ENCODE measurements around the gene KLRF2.

The KLRF2 gene

DNA sequence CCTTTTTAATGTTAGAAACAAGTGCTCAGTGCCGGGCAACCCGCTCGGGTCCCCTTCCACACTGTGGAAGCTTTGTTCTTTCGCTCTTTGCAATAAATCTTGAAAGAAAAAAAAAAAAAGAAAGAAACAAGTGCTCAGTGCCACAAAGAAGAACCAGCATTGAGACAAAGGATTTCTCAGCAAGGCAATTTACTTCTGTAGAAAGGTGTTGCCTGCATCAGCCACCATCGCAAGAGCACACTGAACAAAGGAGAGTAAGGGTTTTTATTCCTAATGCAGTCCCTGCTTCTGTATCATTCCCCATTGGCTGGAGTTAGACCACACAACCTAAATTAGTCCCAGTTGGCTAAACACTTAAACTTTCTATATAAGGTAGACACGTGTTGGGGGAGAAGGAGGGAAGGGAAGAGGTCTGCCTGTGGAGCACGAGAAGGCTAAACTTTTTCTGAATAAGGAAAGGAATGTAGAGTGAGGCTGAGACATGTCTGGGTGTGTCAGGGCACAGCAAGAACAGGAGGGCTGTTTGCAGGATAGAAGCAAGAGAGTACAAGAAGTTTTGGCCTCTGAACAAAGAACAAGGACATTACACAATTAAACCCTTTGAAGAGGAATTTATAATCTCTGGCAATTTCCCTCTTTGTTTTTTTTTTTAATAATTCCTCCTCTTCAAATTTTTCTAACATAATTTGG, 21.4 kb downstream of the KLRF2 start:
- no peak overlapping the region for H3K4me3 ChIP-seq (ENCODE audit: low read depth, low read length)
- DNase-seq (ENCODE audit: low read depth): no peak
- TF ChIP-seq, protein P1, sequence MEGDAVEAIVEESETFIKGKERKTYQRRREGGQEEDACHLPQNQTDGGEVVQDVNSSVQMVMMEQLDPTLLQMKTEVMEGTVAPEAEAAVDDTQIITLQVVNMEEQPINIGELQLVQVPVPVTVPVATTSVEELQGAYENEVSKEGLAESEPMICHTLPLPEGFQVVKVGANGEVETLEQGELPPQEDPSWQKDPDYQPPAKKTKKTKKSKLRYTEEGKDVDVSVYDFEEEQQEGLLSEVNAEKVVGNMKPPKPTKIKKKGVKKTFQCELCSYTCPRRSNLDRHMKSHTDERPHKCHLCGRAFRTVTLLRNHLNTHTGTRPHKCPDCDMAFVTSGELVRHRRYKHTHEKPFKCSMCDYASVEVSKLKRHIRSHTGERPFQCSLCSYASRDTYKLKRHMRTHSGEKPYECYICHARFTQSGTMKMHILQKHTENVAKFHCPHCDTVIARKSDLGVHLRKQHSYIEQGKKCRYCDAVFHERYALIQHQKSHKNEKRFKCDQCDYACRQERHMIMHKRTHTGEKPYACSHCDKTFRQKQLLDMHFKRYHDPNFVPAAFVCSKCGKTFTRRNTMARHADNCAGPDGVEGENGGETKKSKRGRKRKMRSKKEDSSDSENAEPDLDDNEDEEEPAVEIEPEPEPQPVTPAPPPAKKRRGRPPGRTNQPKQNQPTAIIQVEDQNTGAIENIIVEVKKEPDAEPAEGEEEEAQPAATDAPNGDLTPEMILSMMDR (IDR thresholded peaks at IDR 0.05; ENCODE audit: insufficient read depth, low read depth, low read length, missing control alignments): no peak

DNA sequence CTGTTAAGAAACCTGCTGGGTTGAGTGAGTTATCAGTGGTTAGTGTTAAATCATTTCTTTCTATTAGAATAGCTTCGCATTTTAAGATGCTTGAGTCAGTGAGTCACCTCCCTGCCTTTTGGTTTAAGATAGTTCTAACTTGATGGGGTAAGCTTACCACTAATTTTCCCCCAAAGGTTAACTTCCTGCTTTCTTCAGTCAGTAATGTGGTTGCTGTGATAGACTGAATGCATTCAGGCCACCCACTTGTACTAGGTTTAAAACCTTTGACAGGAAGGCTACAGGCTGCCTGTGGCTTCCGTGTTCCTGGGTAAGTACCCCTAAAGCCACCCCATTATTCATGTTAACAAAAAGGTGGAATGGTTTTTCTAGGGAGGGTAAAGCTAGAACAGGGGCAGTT, 25.6 kb downstream of the KLRF2 start:
- H3K4me3 ChIP-seq (ENCODE audit: low read depth, low read length): no peak overlapping the region
- no peak for DNase-seq (ENCODE audit: low read depth)
- TF ChIP-seq, protein P1 (IDR thresholded peaks at IDR 0.05; ENCODE audit: insufficient read depth, low read depth, low read length, missing control alignments): no peak

DNA sequence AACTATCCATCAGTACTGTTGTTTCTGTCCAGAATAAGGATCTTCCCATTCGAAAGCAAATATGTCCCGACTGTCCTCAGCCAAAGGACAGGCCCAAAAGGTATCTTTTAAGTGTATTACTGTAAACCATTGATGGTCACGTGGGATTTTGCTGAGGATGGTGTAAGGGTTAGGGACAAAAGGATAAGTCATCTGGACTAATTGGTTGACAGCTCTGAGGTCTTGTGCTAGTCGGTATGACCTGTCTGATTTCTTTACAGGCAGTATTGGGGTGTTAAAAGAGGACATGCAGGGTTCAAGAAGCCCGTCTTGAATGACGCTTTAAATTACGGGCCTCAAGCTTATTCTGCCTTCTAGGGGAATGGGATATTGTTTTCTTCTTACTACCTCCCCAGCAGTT, 26.5 kb downstream of the KLRF2 start:
- TF ChIP-seq, protein P1 (IDR thresholded peaks at IDR 0.05; ENCODE audit: insufficient read depth, low read depth, low read length, missing control alignments): no peak
- no peak for DNase-seq (ENCODE audit: low read depth)
- no peak overlapping the region for H3K4me3 ChIP-seq (ENCODE audit: low read depth, low read length)

DNA sequence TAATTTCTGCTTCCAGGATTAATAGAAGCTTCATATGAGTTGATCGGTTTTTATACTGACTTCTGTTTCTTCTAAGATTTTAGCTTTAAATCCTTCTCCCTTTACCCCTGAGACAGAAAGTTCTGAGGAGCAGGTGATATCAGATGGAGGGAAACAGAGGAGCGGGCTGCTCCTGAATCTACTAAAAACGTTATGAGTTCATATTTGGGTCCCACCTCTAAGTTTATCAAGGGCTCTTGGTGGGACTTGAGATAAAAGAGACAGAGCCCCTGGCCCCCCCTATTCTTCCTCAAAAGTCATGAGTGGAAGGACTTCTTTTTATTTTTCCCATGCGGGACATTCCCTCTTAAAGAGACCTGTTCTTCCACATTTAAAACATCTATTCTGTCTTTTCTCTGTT, 27.1 kb downstream of the KLRF2 start:
- DNase-seq (ENCODE audit: low read depth): no peak
- TF ChIP-seq, protein P1 (IDR thresholded peaks at IDR 0.05; ENCODE audit: insufficient read depth, low read depth, low read length, missing control alignments): no peak
- no peak overlapping the region for H3K4me3 ChIP-seq (ENCODE audit: low read depth, low read length)

DNA sequence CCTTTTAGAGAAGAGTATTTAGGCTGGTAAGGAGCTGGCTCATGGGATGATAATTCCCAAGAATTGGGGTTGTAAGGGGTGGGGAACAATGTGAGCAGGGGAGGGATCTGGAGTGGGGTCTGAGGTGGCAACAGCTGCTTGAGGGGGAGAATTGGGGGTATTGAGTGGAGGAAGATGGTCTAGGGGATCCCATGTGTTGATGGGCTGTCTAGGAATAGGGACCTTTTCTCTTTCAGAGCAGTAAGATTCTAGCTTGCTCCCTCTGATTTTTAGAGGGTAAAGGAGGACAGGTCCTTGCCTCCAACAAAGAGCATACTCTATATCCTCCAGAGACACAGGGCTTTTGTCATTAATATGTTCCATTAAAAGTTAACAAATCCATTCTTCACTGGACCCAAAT, 28.4 kb downstream of the KLRF2 start:
- H3K4me3 ChIP-seq (ENCODE audit: low read depth, low read length): no peak overlapping the region
- no peak for DNase-seq (ENCODE audit: low read depth)
- TF ChIP-seq, protein P1 (IDR thresholded peaks at IDR 0.05; ENCODE audit: insufficient read depth, low read depth, low read length, missing control alignments): no peak

DNA sequence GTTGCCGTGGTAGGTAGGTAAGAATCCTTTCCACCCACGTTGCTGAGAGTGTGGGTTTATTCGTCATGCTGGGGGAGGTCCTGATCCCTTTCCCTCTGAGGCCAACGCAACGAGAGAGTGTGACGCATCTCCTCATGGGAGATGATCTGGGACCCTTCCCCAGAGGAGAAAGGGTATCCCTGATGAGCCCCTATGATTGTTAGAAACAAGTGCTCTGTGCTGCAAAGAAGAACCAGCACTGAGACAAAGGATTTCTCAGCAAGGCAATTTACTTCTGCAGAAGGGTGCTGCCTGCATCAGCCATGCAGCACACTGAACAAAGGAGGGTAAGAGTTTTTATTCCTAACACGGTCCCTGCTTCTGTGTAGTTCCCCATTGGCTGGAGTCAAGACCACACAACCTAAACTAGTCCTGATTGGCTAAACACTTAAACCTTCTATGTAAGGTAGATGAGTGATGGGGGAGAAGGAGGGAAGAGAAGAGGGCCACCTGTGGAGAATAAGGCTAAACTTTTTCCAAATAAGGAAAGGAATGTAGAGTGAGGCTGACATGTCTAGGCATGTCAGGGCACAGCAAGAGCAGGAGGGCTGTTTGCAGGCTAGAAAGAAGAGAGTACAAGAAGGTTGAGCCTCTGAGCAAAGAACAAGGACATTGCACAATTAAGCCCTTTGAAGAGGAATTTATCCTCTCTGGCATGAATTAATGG, 29.6 kb downstream of the KLRF2 start:
- no peak overlapping the region for H3K4me3 ChIP-seq (ENCODE audit: low read depth, low read length)
- DNase-seq (ENCODE audit: low read depth): no peak
- TF ChIP-seq, protein P1 (IDR thresholded peaks at IDR 0.05; ENCODE audit: insufficient read depth, low read depth, low read length, missing control alignments): no peak

Data from GM12865 (cell line).